ENCODE results near the gene GOPC. TPM values are rescaled to one million over a fixed set of nuclear protein-coding genes. Genes with fewer than 3 reads are reported as not detected.

Gene GOPC
- total and polyA plus RNA-seq, 2 donors (not counting 3 experiments of a cell fraction or from before 2014, with no cell fraction given): 7.8 to 22.8 TPM

- H3K9ac ChIP-seq (replicated peaks; ENCODE audit: extremely low read depth, insufficient read depth, low read length): no peak overlapping the region
- H3K27me3 ChIP-seq (ENCODE audit: control insufficient read depth in 2 of 2, insufficient read depth in 2 of 2, low read length in 2 of 2): no peaks in the 10 kb centered on the region
- FAIRE-seq (no peak), DNase-seq (ENCODE audit: low read depth, low spot score) (no peak)
- ChIA-PET POLR2A (no interaction called here), CTCF (interaction anchor here (0.5 to 14.9 kb wide), 6 partner anchors 9 to 112 kb away, joined by 3 to 333 read pairs (median 6); no protein-coding TSS in a partner anchor)
- no peak overlapping the region for H2AFZ ChIP-seq (ENCODE audit: low read depth, low read length)
- dilution Hi-C loops (cut with MboI; ENCODE audit: extremely low pct_ligation_motif_present, low sequenced_read_pairs) (no loop called here), intact Hi-C loops (cut with micrococcal nuclease) (loop anchor here (2.0 kb wide), 3 partner anchors 45 to 211 kb away; partner anchors contain the start of gene GOPC)
- TF ChIP-seq JUN (IDR thresholded peaks at IDR 0.05; ENCODE audit: borderline replicate concordance, insufficient read depth, insufficient read length, low read depth): no peak
- H3K27ac ChIP-seq (ENCODE audit: insufficient read depth, low read depth, low read length): no peak overlapping the region
- H3K9me1 ChIP-seq (replicated peaks; ENCODE audit: control insufficient read depth, extremely low read depth, insufficient read depth, low read length): no peaks in the 10 kb centered on the region
- H3K36me3 ChIP-seq (ENCODE audit: control insufficient read depth in 2 of 2, extremely low read depth in 1 of 2, insufficient read depth in 2 of 2, low read length in 2 of 2): peaks cover 0 to 6% of the 10 kb centered on the region in 2 experiments
- no peaks in the 10 kb centered on the region for H4K20me1 ChIP-seq (replicated peaks; ENCODE audit: control insufficient read depth, extremely low read depth, insufficient read depth, low read length)
- no peaks in the 10 kb centered on the region for H3K9me3 ChIP-seq (replicated peaks; ENCODE audit: control insufficient read depth, insufficient read depth, low read length)
- peaks cover 22% of the 10 kb centered on the region for H3K4me1 ChIP-seq (ENCODE audit: control insufficient read depth, extremely low read depth, insufficient read depth, low read length)
- H3K4me2 ChIP-seq (ENCODE audit: insufficient read depth, low read length): no peak overlapping the region
- no peaks in the 10 kb centered on the region for H3K79me2 ChIP-seq (ENCODE audit: control insufficient read depth, insufficient read depth, low read length)
- no peak overlapping the region for H3K4me3 ChIP-seq (replicated peaks in 1 of 3; ENCODE audit: insufficient read depth in 1 of 3, low read depth in 1 of 3, low read length in 3 of 3)
- no TSS peak for BruUV-seq (replicated peaks)
Observed at GRCh38 chr6:117557951-117558350, 44.4 kb downstream of the GOPC start.

GRCh38 chr6:117555882-117556498, 46.3 kb downstream of the GOPC start:
- peaks cover 0 to 3% of the 10 kb centered on the region in 2 experiments for H3K36me3 ChIP-seq (ENCODE audit: control insufficient read depth in 2 of 2, extremely low read depth in 1 of 2, insufficient read depth in 2 of 2, low read length in 2 of 2)
- H3K9me3 ChIP-seq (replicated peaks; ENCODE audit: control insufficient read depth, insufficient read depth, low read length): no peaks in the 10 kb centered on the region
- no peaks in the 10 kb centered on the region for H3K27me3 ChIP-seq (ENCODE audit: control insufficient read depth in 2 of 2, insufficient read depth in 2 of 2, low read length in 2 of 2)
- BruUV-seq (replicated peaks): no TSS peak
- TF ChIP-seq MAX (IDR thresholded peaks at IDR 0.05; ENCODE audit: insufficient read depth, insufficient read length) (no peak), POLR2AphosphoS5 (IDR thresholded peaks at IDR 0.05; ENCODE audit: insufficient read depth, low read depth, low read length) (no peak), MYC (IDR thresholded peaks at IDR 0.05; ENCODE audit: low read depth, low read length) (no peak), CTCF (IDR thresholded peaks at IDR 0.05; ENCODE audit: extremely low read depth in 1 of 2, insufficient read depth in 1 of 2, low read depth in 1 of 2, low read length in 2 of 2) (peak; percentile 45 to 59)
- peak; percentile 40 for FAIRE-seq
- no peak overlapping the region for H3K4me3 ChIP-seq (replicated peaks in 1 of 3; ENCODE audit: insufficient read depth in 1 of 3, low read depth in 1 of 3, low read length in 3 of 3)
- dilution Hi-C loops (cut with MboI; ENCODE audit: extremely low pct_ligation_motif_present, low sequenced_read_pairs): no loop called here
- no peak overlapping the region for H3K4me2 ChIP-seq (ENCODE audit: insufficient read depth, low read length)
- H3K79me2 ChIP-seq (ENCODE audit: control insufficient read depth, insufficient read depth, low read length): no peaks in the 10 kb centered on the region
- no peak overlapping the region for H3K27ac ChIP-seq (ENCODE audit: insufficient read depth, low read depth, low read length)
- DNase-seq (ENCODE audit: low read depth, low spot score): peak; percentile 68
- H3K9me1 ChIP-seq (replicated peaks; ENCODE audit: control insufficient read depth, extremely low read depth, insufficient read depth, low read length): no peaks in the 10 kb centered on the region
- H2AFZ ChIP-seq (ENCODE audit: low read depth, low read length): no peak overlapping the region
- H3K4me1 ChIP-seq (ENCODE audit: control insufficient read depth, extremely low read depth, insufficient read depth, low read length): peaks cover 25% of the 10 kb centered on the region
- intact Hi-C loops (cut with micrococcal nuclease): loop anchor here (1.0 to 2.0 kb wide), 6 partner anchors 47 to 209 kb away; partner anchors contain the start of genes DCBLD1 and GOPC
- no peaks in the 10 kb centered on the region for H4K20me1 ChIP-seq (replicated peaks; ENCODE audit: control insufficient read depth, extremely low read depth, insufficient read depth, low read length)
- no peak overlapping the region for H3K9ac ChIP-seq (replicated peaks; ENCODE audit: extremely low read depth, insufficient read depth, low read length)
- ChIA-PET CTCF (interaction anchor here (0.7 to 14.9 kb wide), 19 partner anchors 11 to 156 kb away, joined by 3 to 333 read pairs (median 4); partner anchors contain the start of genes DCBLD1 and GOPC), POLR2A (no interaction called here)
